GM10248 (cell line): ENCODE data around the gene CALN1.
A peak's percentile ranks its signal among the peaks of the same experiment; 100 is the strongest.
"Not testable (repeated sequence)": the region's sequence is repeated elsewhere in the genome, so short reads cannot be mapped to it uniquely, and the experiment has no call there.

Experiments
- CTCF ChIA-PET: fragments of 300-600 bp; sonication (Branson Sonifier 250); formaldehyde crosslinking; extraction: SDS; loops from one replicate; lab custom pipeline; 2021; ENCODE audit warnings: antibody characterized with exemption; lab: Yijun Ruan, JAX
- POLR2A ChIA-PET: fragments of 350-650 bp; sonication (Branson Sonifier 250); formaldehyde crosslinking; extraction: SDS; loops from one replicate; lab custom pipeline; 2020; ENCODE audit warnings: antibody characterized with exemption; lab: Yijun Ruan, JAX
- DNase-seq: peaks from one replicate; pipeline ENCODE4 v3.0.0; 2012; ENCODE audit errors: extremely low spot score
- TF ChIP-seq, protein P1 (sequence below): IDR thresholded peaks from 2 replicates; pipeline ENCODE4 v1.5.1; 2012; ENCODE audit warnings: mild to moderate bottlenecking, low read depth; ENCODE audit errors: extremely low read depth, missing control alignments, control extremely low read depth

Gene CALN1

DNA sequence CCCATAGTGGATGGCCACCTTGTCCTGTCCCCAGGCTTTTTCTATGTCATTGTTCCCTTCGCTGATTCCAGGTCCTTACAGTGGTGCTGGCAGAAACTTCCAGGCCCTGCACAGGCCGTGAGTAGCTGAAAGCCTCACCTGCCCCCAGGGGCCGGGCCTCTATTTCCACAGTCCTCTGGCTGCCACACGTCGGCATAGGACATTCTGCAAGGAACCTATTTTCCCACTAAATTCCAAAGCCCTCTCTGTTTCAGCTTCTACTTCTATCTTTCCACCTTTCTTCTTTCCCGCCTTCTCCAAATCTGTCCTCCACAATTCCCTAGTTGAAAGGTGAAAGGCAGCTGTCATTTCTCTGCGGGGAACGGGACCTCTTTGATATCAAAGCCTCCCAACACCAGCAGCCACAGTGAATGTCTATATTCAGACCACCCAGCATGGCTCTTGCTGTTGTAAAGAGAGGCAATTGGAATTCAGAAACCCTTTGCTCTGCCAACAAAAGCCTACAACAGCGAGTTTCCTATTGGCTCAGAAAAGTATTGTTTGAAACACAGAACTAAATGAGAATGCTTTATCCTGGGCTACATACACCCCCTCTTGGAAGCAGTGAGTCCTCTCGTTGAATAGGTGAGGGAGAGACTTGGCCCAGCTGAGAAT is 672.5 kb downstream of the CALN1 start:
- no peak for DNase-seq

DNA sequence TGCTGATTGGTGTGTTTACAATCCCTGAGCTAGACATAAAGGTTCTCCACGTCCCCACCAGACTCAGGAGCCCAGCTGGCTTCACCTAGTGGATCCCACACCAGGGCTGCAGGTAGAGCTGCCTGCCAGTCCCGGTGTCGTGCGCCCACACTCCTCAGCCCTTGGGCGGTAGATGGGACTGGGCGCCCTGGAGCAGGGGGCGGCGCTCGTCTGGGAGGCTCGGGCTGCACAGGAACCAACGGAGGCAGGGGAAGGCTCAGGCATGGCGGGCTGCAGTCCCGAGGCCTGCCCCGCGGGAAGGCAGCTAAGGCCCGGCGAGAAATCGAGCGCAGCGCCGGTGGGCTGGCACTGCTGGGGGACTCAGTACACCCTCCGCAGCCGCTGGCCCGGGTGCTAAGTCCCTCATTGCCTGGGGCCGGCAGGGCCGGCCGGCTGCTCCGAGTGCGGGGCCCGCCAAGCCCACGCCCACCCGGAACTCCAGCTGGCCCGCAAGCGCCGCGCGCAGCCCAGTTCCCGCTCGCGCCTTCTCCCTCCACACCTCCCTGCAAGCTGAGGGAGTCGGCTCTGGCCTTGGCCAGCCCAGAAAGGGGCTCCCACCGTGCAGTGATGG is 674.1 kb downstream of the CALN1 start:
- POLR2A ChIA-PET, DNase-seq: not testable (repeated sequence)
- CTCF ChIA-PET: interaction anchor here (1.1 to 3.1 kb wide), 3 partner anchors 7 to 23 kb away, joined by 4 to 14 read pairs (median 6); no protein-coding TSS in a partner anchor

More for the DNA sequence above, 672.5 kb downstream of the CALN1 start:
- POLR2A ChIA-PET: no interaction called here
- CTCF ChIA-PET: interaction anchor here (1.3 kb wide), 1 partner anchor 910 kb away, joined by 3 read pairs; no protein-coding TSS in a partner anchor
- TF ChIP-seq, protein P1, sequence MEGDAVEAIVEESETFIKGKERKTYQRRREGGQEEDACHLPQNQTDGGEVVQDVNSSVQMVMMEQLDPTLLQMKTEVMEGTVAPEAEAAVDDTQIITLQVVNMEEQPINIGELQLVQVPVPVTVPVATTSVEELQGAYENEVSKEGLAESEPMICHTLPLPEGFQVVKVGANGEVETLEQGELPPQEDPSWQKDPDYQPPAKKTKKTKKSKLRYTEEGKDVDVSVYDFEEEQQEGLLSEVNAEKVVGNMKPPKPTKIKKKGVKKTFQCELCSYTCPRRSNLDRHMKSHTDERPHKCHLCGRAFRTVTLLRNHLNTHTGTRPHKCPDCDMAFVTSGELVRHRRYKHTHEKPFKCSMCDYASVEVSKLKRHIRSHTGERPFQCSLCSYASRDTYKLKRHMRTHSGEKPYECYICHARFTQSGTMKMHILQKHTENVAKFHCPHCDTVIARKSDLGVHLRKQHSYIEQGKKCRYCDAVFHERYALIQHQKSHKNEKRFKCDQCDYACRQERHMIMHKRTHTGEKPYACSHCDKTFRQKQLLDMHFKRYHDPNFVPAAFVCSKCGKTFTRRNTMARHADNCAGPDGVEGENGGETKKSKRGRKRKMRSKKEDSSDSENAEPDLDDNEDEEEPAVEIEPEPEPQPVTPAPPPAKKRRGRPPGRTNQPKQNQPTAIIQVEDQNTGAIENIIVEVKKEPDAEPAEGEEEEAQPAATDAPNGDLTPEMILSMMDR: no peak

DNA sequence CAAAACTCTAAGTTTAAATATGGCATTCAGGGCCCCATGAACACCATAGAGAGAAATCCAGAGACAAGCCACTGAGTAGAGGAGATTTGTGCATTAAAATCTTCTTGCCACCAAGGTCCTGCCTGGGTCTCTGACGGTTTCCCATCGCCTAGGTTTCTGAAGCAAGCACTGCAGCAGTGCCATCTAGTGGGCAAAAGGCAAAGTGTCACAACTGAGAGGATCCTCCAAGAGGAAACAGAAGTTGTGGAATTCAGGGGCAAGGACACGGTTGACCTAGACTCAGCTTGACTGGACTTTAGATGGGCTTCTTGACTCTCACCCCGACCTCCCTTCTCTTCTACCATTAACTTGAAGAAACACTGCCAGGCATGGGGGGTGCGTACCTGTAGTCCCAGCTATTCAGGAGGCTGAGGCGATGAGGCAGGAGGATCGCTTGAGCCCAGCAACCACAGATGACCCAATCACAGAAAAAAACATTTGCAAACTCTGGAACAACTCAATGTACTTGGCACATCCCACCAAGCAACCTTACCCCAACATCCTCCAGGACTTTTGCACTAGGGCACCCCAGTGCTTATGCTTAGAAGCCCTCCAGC is 676.1 kb downstream of the CALN1 start:
- DNase-seq: peak; percentile 52
- TF ChIP-seq, protein P1: peak; percentile 82
- POLR2A ChIA-PET: no interaction called here
- CTCF ChIA-PET: interaction anchor here (1.0 to 8.5 kb wide), 12 partner anchors 9 to 907 kb away, joined by 3 to 104 read pairs (median 6); no protein-coding TSS in a partner anchor

DNA sequence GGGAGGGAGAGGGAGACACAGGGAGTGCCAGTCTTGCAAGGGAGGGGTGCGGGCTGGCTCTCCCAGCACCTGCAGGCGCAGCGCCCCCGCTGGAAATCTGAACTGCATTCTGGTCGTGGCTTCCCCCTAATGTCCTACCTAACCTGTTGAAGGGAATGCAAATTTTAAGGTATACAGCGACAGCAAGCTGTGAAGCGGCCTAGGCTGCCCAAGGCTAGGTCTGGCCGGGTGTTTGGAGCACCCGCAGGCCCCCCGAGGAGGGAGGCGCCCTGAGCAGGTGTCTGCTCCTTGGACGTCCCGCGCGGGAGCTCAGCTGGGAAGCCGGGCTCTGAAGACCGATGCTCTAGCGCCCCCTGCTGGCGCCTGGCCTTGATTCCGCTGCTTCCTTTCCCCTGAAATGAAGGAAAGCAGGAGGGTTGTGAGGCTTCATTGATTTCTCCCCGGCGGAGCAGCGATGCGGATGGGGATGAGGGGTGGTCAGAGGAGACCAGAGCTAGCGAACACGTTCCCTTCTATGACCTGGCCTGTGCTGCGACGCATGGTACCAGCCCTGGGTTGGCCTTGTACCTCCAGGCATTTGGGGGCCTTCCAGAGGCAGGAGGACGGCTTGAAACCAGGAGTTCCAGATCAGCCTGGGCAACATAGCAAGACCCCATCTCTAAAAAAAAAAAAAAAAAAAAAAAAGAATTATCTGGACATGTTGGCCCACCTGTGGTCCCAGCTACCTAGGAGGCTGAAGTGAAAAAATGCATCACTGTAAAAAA is 678.8 kb downstream of the CALN1 start:
- CTCF ChIA-PET: interaction anchor here (0.7 to 8.5 kb wide), 14 partner anchors 9 to 1143 kb away, joined by 3 to 104 read pairs (median 4); no protein-coding TSS in a partner anchor
- TF ChIP-seq, protein P1: peak; percentile 91
- peak; percentile 66 for DNase-seq
- POLR2A ChIA-PET: interaction anchor here (0.7 kb wide), 1 partner anchor 730 kb away, joined by 5 read pairs; no protein-coding TSS in a partner anchor

DNA sequence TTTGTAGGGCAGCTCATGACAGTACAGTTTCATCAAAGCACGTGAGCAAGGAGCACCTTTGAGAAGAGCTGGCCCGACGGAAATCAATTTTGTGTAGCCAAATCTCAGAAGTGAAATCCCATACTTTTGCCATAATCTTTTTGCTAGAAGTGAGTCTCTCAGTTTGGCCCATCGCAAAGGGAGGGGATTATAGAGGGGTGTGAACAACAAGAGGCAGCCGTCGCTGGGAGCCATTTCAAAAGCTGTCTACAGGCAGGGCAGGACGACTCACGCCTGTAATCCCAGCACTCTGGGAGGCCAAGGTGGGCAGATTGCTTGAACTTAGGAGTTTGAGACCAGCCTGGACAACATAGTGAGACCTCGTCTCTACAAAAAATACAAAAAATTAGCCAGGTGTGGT is 680.4 kb downstream of the CALN1 start:
- POLR2A ChIA-PET: interaction anchor here (0.5 kb wide), 1 partner anchor 809 kb away, joined by 3 read pairs; no protein-coding TSS in a partner anchor
- CTCF ChIA-PET: interaction anchor here (2.4 to 8.5 kb wide), 2 partner anchors 877 to 903 kb away, joined by 10 to 104 read pairs; no protein-coding TSS in a partner anchor

More for the DNA sequence above, 680.4 kb downstream of the CALN1 start:
- DNase-seq: no peak
- TF ChIP-seq, protein P1: no peak
